NT2/D1 (cell line): ENCODE data around the gene SLC26A9.

Source experiments
- DNase-seq: peaks from one replicate; pipeline ENCODE4 v3.0.0-alpha.2; 2011; ENCODE audit warnings: low read depth, low spot score
- H3K27me3 ChIP-seq: 2 replicates; pipeline ENCODE4 v1.6.0; 2011; ENCODE audit warnings: mild to moderate bottlenecking; ENCODE audit not compliant: insufficient read length, insufficient read depth
- H3K36me3 ChIP-seq: 2 replicates; pipeline ENCODE4 v1.6.1; 2011; ENCODE audit warnings: mild to moderate bottlenecking, low read length, mixed read lengths; ENCODE audit not compliant: insufficient read depth, insufficient read length
- H3K4me1 ChIP-seq: 2 replicates; pipeline ENCODE4 v1.5.1; 2011; ENCODE audit not compliant: insufficient read depth, insufficient read length
- H3K4me3 ChIP-seq: 2 replicates; pipeline ENCODE4 v1.5.1; 2011; ENCODE audit warnings: low read depth; ENCODE audit not compliant: insufficient read length
- H3K9ac ChIP-seq: 2 replicates; pipeline ENCODE4 v1.6.0; 2011; ENCODE audit warnings: low read depth; ENCODE audit not compliant: insufficient read length
- H3K9me3 ChIP-seq: 2 replicates; pipeline ENCODE4 v1.5.1; 2011; ENCODE audit warnings: mild to moderate bottlenecking, low read length; ENCODE audit not compliant: insufficient read depth
- SUZ12 ChIP-seq: IDR thresholded peaks from 2 replicates; pipeline ENCODE4 v1.6.1; 2011; ENCODE audit not compliant: insufficient read length, insufficient read depth; ENCODE audit errors: extremely low read depth
- YY1 ChIP-seq: IDR thresholded peaks from 2 replicates; pipeline ENCODE4 v1.6.1; 2011; ENCODE audit not compliant: insufficient read length, insufficient read depth
- ZNF274 ChIP-seq: IDR thresholded peaks from 2 replicates; pipeline ENCODE4 v1.6.1; 2011; ENCODE audit warnings: mild to moderate bottlenecking, low read depth, low read length

Gene SLC26A9

DNA sequence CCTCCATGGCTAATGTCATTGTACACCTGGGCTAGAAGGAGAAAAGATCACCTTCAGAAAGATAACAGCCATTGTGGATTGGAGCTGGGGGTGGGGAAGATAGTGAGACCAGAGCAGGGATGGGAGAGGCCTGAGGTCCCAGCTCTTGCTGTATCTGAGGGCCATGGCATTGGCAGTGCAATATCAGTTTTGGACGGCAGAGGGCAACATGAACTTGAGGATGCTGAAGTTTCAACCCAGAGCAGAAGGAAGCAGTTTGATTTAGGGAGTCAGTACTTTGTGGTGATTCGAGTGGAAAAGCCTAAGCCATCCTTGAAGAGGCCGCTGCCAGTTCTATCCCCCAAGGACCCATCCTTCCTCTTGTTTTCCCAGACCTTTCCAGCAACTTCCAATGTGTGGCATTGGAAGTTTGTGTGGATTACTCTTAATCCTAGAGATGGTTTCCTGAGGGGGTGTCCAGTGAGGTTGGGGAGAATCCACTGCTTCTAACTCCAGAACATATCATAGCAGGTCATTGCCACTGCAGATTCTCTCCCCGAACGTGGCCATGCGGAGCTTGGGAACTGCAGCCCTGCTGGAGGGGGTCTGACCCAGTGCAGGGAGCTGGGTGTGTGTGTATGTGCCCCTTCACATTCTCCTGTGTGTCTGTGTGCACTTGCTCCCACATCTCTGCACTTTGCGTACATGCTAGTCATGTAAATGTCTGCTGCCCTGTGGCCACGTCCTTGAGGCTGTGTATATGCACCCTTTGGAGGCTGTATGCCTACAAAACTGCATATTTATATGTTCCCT, 24.1 kb downstream of the SLC26A9 start:
- no peaks in the 10 kb centered on the region for H3K36me3 ChIP-seq

DNA sequence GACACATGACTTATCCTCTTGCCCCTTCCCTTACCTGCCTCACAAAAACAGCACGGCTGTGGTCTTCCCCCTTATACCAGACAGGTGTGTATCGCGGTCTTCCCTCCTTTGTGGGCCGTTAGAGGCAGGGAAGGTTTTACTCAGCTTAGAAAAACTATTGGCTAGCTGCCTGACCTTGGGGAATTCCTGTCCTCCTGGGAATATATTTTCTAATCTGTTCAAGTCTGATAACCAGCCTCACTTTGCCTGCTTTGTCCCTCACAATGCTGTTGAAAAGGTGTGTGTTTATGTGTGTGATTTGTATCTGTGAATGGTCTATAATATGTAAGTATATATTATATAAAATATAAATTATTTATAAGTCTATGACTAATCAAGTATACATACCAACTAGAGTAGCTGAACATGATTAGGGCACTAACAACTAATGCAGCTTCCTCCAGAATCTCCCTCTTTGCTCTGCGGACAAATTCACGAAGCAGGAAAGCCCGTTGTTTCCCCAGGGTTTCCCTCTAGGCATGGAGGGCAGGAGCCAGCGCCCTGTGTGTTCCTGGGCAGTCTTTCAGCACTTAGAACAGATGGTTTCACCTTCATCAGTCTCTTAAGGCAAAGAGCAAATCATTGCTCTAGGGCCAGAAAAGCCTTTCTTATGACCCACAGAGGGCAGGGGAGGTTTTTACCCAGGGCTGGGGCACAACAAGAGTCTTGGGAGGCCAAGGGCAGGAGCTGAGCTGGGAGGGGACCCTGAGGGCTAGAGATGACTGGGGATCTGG, 25.6 kb downstream of the SLC26A9 start:
- no peak for TF ChIP-seq YY1
- no peak for TF ChIP-seq ZNF274
- TF ChIP-seq SUZ12 = no peak
- peaks cover 8% of the 10 kb centered on the region for H3K4me1 ChIP-seq
- H3K36me3 ChIP-seq = no peaks in the 10 kb centered on the region
- H3K9me3 ChIP-seq = no peaks in the 10 kb centered on the region
- no peak overlapping the region for H3K9ac ChIP-seq
- H3K4me3 ChIP-seq = no peak overlapping the region
- no peaks in the 10 kb centered on the region for H3K27me3 ChIP-seq
- no peak for DNase-seq

More for the DNA sequence above, 24.1 kb downstream of the SLC26A9 start:
- peak; percentile 88 for DNase-seq
- peaks cover 6% of the 10 kb centered on the region for H3K4me1 ChIP-seq
- H3K9ac ChIP-seq = no peak overlapping the region
- no peaks in the 10 kb centered on the region for H3K27me3 ChIP-seq
- no peak overlapping the region for H3K4me3 ChIP-seq
- H3K9me3 ChIP-seq = no peaks in the 10 kb centered on the region
- TF ChIP-seq YY1 (no peak), SUZ12 (no peak), ZNF274 (no peak)

DNA sequence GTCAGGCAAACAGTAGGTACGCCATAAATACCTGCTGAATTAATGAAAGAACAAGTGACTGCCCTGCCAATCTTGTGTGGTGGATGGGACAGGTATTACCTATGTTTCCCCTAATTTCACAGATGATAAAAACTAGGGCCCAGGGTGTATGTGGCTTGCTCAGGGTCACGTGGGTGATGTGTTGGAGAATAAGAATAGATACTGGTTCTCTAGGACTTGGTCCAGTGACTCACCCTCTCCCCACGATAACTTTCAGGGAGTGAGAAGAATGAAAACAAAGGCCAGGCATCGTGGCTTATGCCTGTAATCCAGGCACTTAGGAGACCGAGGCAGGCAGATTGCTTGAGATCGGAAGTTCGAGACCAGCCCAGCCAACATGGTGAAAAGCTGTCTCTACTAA, 26.7 kb downstream of the SLC26A9 start:
- peaks cover 8% of the 10 kb centered on the region for H3K4me1 ChIP-seq
- no peaks in the 10 kb centered on the region for H3K27me3 ChIP-seq
- H3K4me3 ChIP-seq = no peak overlapping the region
- no peaks in the 10 kb centered on the region for H3K9me3 ChIP-seq
- TF ChIP-seq SUZ12 (no peak), YY1 (no peak), ZNF274 (no peak)
- H3K36me3 ChIP-seq = no peaks in the 10 kb centered on the region
- H3K9ac ChIP-seq = no peak overlapping the region
- no peak for DNase-seq

DNA sequence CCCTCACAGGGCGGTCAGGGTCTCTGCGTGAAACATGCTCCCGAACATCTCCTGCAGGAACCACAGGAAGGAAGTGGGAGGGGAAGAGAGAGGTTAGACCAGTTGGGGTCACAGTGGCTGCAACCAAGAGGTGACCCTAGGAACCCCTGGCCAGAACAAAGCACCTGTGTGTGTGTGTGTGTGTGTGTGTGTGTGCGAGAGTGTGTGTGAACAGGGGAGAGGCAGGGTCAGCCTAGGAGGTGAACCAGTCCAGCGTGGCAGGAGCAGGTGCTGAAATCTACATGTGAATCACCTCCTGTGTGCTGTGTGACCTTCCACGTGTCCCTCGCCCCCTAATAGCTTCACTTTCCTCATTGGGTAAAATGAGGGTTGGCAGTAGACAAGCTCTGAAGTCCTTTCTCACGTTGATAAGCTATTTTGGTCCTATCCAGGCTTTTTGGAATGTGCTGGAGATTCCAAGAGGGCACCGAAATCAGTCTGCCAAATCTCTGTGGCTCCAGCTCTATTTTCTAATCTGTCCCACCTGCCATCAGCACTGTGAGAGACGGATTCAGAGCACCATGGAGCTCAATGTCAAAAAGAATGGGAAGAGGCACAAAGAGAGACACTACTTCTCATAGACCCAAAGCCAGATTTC, 27.8 kb downstream of the SLC26A9 start:
- Histone ChIP-seq H3K9ac (no peak overlapping the region), H3K4me1 (peaks cover 8% of the 10 kb centered on the region), H3K36me3 (no peaks in the 10 kb centered on the region), H3K4me3 (no peak overlapping the region), H3K27me3 (no peaks in the 10 kb centered on the region), H3K9me3 (no peaks in the 10 kb centered on the region)
- TF ChIP-seq SUZ12 (no peak), ZNF274 (no peak), YY1 (no peak)
- no peak for DNase-seq

DNA sequence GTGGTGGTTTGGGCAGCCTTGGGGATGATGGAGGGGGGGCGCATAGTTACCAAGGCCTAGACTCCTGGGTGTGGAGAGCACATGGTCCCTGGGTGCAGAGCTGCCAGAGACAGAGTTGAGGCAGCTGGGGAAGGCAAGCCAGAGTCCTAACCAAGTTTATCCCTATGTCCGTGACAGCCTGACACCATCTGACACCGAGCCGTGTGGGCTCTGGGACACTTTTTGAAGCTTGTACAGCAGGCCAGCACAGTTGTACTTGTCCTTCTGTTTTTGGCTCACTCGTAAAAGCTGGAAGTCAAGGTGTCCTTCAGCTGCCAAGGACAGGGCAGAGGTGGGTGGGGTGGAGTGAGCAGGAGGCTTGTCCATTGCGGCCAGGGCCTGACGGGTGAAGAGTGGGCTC, 28.5 kb downstream of the SLC26A9 start:
- Histone ChIP-seq H3K9me3 (no peaks in the 10 kb centered on the region), H3K9ac (no peak overlapping the region), H3K4me3 (no peak overlapping the region), H3K4me1 (peaks cover 8% of the 10 kb centered on the region), H3K27me3 (no peaks in the 10 kb centered on the region), H3K36me3 (no peaks in the 10 kb centered on the region)
- DNase-seq = no peak
- TF ChIP-seq YY1 (no peak), ZNF274 (no peak), SUZ12 (no peak)

DNA sequence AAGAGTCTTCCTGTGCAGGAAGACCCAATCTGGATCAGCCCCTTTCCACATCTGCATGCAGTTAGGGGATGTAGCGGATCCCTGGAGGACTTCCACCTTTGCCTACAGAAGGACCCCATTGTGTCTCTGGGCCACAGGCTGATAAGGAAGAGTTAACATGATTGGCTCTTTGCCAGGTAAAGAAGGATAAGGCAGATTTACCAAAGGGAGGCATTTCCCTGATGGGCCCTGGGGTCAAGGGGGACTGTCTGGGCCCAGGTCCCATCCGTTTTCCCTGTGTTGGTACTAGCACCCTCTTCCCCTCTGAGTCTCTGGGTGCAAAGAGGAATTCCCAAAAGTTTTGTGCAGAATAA, 29.1 kb downstream of the SLC26A9 start:
- Histone ChIP-seq H3K4me3 (no peak overlapping the region), H3K36me3 (no peaks in the 10 kb centered on the region), H3K27me3 (no peaks in the 10 kb centered on the region), H3K9ac (no peak overlapping the region), H3K4me1 (peaks cover 6% of the 10 kb centered on the region), H3K9me3 (no peaks in the 10 kb centered on the region)
- TF ChIP-seq SUZ12 = no peak
- no peak for TF ChIP-seq YY1
- DNase-seq = no peak
